HG02884 (cell line): ENCODE results near the gene FNTB.
"Not testable (repeated sequence)": the region's sequence is repeated elsewhere in the genome, so short reads cannot be mapped to it uniquely, and the experiment has no call there.

Experiments
- ATAC-seq: cut with Tn5 transposase; IDR thresholded peaks from one replicate; pipeline ENCODE4 v1.9.1; 2021; ENCODE audit warnings: mild to moderate bottlenecking, moderate library complexity; ENCODE audit not compliant: unreplicated experiment

FNTB gene

DNA sequence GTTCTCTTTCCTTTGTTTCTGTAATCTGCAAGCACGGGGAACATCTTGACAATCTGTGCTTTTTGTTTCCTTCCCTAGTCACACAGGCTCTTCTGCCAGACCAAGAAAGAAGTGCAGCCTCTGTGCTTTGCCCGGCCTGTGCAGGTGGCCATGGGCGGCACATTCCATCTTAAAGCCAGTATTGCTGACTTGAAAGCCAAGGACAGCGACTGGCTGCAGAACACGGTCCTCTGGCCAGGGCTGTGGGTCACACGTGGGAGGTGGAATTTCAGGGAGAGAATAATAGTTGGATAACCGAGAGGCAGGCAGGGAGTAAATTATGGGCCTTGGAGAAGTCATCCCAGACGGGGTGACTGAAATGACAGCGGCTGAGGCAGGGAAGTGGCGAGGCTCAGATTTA is 24.8 kb downstream of the FNTB start:
- ATAC-seq = no peak

DNA sequence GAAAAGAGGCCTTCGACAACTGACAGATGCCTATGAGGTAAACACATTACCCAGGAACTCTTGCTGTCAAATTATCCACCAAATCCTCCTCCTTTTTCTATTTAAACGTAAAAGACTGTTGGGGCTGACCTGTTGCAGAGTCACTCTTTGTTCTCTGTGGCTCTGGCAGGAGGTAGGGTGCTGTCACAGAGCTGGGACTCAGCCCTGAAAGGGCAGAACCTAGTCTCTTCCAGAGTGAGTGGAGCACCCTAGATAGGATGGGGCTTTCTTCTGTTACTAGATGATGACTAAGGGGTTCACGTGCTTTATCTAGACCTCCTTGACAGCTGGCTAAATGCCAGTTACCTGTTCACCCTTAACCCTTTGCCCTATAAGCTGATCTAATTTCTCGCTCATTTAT is 25.7 kb downstream of the FNTB start:
- ATAC-seq = no peak

DNA sequence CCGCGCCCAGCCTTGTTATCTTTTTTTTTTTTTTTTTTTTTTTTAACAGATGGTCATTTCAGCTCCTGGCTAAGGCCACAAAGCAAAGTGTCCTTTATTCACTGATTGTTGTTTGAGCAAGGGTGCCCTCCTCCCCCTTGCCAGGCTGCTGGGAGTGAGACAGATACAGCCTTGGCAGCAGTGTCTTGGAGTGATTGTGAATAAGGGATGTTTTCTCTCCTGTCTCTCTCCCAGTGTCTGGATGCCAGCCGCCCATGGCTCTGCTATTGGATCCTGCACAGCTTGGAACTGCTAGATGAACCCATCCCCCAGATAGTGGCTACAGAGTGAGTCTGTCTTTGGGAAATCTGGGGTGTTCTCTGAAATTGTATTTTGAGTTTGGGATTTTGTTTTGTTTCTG is 28.7 kb downstream of the FNTB start:
- no peak for ATAC-seq

DNA sequence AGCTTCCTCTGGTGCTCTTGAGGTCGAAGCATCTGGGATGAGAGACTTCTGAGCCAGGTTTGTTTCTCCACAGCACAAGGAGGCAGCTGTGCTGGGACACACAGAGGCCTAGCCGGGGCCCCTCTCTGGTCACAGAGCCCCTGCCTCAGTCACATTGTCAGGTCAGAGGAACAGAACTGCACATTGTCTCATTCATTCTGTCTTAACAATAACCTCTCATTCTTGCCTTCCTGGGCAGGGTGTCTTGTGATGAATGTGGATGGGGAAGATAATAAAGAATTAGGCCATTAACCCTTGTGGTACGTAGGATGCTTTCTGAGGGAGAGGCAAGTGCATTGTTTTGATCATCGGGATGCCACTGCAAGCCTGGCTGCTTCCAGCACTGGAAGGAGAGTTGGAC is 29.8 kb downstream of the FNTB start:
- no peak for ATAC-seq

DNA sequence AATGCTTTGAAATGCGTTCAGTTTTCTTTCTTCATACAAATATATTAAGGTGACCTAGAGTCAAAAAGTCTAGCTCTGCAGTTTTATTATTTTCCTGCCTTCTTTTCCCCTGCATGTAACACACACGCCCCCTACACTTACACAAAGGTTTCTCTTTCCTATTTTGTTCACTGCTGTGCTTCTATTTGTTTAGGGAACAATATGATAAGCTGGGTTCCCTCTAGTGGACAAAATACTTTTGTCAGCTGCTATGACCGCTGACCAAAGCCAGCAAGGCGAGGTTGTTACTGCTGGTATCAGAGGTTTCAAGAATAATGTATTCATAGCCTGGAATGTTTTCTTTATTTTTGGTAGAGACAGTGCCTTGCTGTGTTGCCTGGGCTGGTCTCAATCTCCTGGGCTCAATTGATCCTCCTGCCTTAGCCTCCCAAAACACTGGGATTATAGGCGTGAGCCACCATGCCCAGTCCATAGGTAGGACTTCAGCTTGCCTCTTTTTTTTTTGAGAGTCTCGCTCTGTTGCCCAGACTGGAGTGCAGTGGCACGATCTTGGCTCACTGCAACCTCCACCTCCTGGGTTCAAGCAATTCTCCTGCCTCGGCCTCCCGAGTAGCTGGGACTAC is 33.4 kb downstream of the FNTB start:
- ATAC-seq = no peak

DNA sequence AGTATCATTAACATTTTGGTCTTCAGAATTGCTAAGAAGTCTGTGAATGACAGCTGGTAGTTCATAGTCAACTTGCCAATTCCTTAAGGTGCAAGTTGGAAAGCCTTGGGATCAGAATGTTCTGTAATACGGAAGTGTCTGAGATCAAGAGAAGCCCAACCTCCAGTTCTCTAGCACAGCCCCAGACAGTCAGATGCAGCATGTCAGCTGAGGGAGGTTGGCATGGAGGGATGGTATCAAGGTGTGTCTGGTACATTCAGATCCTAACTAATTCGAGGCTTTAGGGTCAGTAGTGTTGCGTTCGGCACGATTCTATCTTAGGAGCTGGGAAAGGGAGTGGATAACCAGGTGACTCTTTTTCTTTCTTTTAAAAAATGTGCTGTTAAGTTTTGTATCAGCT is 38.3 kb downstream of the FNTB start:
- no peak for ATAC-seq

DNA sequence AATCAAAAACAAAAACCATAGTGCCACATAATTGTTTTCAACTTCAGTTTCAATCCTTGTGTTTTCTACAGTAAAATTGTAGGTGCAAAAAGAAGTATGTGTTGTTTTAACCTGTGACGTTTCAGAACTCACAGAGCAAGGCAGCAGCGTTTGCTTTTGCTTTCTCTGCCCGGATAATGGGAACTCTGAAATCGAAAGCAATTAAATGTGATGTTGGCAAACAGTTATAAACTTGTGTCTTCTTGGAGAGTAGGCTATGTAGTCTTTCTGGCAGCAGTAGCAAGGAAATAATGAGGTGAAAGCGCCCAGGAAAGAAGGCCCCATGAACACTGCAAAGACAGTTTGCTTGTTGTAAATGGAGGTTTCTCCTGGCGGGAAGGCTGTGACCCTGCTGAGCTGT is 39.1 kb downstream of the FNTB start:
- ATAC-seq = no peak

DNA sequence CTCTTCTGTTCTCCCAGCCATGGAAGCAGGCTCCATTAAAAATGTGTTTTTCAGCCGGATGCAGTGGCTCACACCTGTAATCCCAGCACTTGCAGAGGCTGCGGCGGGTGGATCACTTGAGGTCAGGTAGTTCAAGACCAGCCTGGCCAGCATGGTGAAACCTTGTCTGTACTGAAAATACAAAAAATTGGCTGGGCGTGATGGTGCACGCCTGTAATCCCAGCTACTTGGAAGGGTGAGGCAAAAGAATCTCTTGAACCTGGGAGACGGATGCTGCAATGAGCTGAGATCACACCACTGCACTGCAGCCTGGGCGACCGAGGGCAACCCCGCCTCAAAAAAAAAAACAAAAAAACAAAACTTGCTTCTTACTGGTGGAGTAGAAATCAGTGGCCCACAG is 39.8 kb downstream of the FNTB start:
- no peak for ATAC-seq

DNA sequence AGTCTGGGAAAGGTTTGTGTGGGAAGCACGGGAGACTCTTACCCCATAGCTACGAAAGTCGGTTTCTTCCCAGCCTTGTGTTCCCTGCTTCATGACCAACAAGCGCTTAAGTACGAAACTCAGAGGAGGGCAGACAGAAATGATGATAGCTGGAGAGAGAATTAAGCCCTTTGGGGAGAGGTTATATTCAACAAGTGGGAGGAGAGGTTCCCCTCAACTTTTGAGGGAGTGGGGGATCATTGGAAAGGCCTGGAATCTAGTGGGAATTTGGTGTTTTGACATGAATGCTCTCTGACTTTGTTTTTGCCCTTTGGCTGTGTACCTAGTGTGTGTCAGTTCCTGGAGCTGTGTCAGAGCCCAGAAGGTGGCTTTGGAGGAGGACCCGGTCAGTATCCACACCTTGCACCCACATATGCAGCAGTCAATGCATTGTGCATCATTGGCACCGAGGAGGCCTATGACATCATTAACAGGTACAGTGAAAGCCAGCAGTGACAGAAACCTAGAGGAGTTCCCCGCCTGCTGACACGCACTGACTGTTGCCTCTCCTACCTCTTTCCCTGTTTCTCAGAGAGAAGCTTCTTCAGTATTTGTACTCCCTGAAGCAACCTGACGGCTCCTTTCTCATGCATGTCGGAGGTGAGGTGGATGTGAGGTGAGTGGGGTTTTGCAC is 40.6 kb downstream of the FNTB start:
- no peak for ATAC-seq

DNA sequence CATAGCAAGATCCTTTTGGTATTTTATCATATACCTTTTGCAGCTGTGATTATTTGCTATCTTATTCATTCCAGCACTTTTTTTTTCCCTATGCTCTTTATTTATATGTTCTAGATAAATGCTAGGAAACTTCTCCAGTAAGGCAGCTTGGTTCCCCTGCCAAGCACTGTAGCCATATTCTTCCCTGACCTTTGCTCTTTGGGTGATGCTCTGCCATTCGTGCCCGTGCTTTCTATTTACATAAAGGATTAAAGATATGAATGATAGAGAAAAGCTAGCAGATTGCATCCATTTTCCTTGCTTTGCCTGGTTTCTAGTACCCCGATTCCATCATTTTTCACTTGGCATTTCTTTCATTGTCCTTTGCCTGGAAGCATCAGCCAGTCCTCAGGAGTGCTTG is 42.2 kb downstream of the FNTB start:
- ATAC-seq = no peak

DNA sequence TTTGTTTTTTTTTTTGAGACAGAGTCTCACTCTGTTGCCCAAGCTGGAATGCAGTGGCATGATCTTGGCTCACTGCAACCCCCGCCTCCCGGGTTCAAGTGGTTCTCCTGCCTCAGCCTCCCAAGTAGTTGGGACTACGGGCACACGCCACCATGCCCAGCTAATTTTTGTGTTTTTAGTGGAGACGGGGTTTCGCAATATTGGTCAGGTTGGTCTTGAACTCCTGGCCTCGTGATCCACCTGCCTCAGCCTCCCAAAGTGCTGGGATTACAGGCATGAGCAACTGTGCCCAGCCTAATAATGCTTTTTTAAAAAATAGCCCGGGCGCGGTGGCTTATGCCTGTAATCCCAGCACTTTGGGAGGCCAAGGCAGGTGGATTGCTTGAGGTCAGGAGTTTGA is 44.6 kb downstream of the FNTB start:
- not testable (repeated sequence) for ATAC-seq

DNA sequence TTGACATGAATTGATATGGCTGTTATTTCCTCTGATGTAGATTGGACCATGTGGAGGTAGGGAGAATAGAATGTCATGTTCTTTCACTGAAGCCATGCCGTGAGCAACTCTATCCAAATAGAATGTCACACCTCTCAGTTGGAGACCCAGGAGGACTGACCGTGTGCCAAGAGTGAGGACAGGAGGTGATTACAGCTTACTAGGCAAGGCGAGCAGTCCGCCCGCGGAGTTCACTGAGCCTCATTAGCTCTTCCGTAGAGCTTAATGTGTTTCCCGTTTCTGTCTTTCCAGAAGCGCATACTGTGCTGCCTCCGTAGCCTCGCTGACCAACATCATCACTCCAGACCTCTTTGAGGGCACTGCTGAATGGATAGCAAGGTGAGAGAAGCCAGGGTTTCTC is 45.6 kb downstream of the FNTB start:
- ATAC-seq = no peak

DNA sequence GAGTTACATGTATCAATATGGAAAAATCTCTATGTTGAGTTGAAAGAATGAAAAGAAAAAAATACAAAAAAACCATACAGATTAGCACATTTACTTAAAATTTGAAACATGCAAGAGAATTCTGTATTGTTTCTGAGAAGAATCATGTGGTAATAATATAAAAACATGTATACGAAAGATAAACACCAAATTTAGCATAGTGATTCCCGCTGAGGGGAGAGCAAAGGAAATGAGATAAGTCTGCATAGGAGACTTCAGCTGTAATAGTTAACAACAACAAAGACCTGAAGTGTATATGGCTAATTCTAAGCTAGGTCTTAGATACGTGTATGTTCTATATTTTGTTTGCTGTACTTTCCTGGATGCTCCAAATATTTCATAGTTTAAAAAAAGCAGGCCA is 46.5 kb downstream of the FNTB start:
- ATAC-seq = no peak

DNA sequence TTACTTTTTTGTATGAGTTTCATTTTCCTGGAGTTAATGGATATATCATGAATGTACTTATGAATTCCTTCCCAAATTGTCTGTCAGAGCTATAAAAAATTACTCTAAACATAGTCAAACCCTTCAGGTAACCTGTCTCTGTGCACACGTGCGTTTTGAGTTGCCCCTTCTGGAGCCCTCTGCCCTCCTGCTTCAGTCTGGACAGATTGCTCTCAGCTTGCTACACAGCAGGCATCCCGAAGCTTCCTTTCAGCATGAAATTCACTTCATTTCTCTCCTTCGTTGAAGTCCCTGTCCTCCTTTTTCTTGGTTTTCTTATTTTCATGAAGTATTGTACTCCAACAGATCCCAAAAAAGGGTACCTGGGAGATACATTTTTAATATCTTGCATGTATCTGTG is 47.3 kb downstream of the FNTB start:
- ATAC-seq = no peak

DNA sequence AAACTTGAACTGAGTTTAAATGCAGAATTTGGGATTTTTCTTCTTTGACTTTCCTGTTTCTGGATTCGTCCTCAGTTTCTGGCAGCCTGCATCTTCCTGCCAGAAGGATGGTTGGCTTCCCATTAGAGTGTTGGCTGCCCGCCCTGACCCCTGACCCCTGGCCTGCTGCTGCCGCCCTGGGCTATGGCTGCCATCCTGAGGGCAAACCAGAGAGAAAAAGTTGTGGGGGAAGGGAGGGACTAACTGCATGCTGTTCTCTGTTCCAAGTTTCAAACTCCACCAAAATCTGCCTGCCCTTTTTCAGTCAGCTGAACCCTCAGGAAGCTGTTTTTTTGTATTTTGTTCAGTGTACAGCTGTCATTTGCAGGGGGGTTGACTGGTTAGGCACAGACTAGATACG is 48.4 kb downstream of the FNTB start:
- no peak for ATAC-seq

DNA sequence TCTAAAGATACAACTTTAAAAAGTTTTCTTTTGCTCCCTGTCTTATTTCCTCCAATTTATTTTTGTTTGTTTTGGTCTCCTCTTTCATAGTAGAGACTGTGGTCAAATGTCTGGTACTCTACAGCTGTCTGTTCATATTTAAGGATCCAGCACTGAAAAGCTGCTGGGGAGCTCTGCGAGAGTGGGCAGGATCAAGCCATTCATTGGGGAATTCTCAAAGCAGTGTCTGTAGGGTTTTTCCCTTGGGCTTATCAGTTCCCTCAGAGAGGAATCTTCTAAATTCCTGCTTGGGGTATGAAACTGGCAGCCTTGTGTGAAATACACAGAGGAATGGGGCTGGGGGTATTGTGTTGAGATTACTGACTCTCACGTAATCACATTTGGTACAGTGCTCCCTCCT is 52.3 kb downstream of the FNTB start:
- no peak for ATAC-seq

DNA sequence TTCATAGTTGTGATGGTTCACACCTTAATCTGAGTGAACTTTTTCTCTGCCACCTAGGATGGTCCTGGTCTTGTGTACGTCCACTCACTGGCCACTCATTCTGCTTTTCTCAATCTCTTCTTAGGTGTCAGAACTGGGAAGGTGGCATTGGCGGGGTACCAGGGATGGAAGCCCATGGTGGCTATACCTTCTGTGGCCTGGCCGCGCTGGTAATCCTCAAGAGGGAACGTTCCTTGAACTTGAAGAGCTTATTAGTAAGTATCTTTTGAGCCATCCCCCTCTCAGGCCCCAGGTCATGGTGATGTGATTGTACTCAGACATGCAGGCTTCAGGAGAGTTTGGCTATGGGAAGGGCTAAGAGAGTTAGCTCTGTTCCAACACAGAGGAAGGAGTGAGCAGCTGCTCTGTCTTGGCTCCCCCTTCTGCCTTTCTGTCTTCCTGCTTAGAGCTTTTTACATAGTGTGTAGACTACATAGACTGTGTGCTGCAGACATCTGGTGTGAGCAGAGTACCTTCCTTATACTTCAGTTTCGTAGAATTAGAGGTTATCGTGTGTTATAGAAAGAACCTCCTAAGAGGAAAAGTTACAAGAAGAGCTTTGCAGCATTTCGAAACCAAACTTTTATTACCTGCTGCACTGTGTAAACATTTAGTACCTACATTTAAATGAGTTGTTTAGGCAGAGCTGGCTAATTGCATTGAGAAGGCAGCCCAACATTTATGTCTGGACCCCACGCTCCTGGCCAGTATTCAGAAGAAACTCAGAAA is 54.2 kb downstream of the FNTB start:
- ATAC-seq = no peak

DNA sequence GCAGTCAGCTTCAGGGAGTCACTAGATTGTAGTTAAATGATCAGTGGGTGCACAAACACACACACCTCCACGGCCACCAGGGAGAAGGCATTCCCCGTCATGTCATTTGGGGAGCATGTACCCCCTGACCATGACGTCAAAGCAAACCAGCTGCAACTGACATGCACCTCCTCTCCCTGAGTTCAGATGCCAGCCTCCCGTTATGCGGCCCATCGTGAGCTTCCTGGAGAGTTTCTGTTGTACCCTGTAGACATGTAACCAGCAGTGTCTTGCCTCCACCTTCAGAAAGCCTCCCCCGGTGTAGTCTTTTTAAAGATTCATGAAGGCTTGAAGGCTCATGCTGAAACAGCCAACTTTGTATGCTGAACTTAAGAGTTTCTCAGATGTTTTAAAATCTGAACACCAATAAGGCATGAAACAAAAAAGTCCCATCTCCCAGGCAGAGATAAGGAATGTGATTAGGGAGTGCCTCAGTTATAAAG is 54.8 kb downstream of the FNTB start:
- ATAC-seq = no peak

DNA sequence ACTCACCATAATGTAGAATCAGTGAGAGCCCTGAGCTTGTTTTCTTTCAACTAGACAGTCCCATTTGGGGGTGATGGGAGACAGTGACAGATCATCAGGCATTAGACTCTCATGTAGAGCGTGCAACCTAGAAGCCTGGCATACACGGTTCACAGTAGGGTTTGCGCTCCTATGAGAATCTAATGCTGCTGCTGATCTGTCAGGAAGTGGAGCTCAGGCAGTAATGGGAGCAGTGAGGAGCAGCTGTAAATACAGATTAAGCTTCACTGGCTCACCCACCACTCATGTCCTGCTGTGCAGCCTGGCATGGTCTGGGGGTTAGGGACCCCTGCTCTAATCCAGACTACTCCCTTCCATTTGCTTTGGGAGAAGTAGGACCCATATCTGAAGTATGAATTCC is 55.6 kb downstream of the FNTB start:
- ATAC-seq = no peak

DNA sequence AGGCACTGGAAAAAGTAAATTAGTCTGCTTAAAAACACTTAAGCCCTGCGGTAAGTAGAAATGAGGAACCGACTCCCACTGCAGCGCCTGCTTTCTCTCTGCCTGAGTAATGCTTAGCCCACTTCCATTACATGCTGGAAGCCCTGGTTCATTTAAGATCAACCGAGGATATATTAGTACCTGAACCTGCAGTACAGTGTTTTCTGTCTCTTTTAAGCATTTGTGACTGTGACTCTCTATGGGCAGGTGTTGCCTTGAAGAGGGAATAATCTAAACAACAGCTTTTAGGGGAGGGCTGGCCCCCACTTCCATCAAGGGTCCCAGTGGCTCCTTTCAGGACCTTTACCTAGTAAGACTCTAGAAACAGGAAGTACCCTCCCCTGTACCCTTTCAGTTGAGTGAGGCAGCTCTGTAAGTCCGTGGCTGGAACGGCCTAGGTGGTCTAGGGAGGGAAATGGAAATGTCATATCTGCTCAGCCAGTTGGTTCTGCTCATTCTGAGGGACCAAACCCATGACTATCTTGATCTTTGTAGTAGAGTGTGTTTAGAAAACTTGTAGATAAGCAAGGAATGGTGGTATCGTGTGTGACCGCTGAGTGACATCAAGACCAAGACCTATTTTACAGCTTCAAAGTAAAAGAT is 56.2 kb downstream of the FNTB start:
- ATAC-seq = peak; percentile 65

DNA sequence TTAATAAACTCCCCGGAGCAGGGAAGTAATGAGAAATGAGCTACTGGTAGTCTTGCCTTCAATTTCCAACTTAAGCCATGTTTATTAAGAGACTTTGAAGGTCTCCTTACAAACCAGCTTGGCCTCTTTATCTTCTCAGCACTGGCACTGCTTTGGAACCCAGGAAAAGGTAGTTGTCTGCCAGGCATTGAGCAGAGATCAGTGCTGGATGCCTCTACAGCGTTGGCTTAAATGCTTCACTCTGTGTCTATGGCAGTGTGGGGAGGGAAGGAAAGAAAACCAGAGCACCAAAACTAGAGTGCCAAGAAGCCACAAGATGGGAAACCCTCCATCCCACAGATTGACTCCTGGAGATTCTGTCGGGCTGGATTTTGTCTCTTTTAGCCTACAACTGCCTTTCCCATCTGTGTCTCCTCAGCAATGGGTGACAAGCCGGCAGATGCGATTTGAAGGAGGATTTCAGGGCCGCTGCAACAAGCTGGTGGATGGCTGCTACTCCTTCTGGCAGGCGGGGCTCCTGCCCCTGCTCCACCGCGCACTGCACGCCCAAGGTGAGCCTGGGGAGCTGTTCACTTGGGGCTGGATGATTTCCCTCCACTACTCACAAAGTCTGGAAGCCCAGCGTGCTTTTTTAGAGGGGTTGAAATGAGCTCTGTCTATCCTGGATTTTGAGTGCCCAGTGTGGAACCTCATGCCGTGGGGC is 57.3 kb downstream of the FNTB start:
- no peak for ATAC-seq
